Panc1 (cell line): ENCODE measurements around the gene PPP1R13L. TPM values are rescaled to one million over a fixed set of nuclear protein-coding genes. Genes with fewer than 3 reads are reported as not detected.
A peak's percentile ranks its signal among the peaks of the same experiment; 100 is the strongest.

Source experiments
- ATAC-seq: fragments of 200-7000 bp; cut with Tn5 transposase; 2 replicates; pipeline ENCODE4 v1.9.1; 2020; ENCODE audit warnings: mild to moderate bottlenecking, moderate library complexity
- BruUV-seq: library from RNA; stranded (reverse); fragments of 400-500 nt; replicated peaks from 2 replicates; lab custom pipeline; 2021; lab: Mats Ljungman, UMichigan
- CTCF ChIA-PET: fragments of 300-600 bp; sonication (Branson Sonifier 250); formaldehyde crosslinking; loops from one replicate; lab custom pipeline; 2022; ENCODE audit warnings: antibody characterized with exemption; lab: Charles Lee
- POLR2A ChIA-PET: fragments of 300-600 bp; sonication (Branson Sonifier 250); formaldehyde crosslinking; loops from one replicate; lab custom pipeline; 2022; ENCODE audit warnings: antibody characterized with exemption; lab: Charles Lee
- DNase-seq: peaks from one replicate; pipeline ENCODE4 v3.0.0-alpha.2; 2010; ENCODE audit warnings: low read depth, low spot score
- H3K27ac ChIP-seq: 2 replicates; pipeline ENCODE4 v1.5.1; 2011; ENCODE audit warnings: mild to moderate bottlenecking, low read length, inconsistent platforms
- H3K27me3 ChIP-seq: fragments of 200-500 bp; sonication (Bioruptor generic); 2 replicates; pipeline ENCODE4 v1.6.0; 2014; ENCODE audit warnings: low read length, inconsistent platforms; ENCODE audit not compliant: control insufficient read depth, insufficient read depth
- H3K36me3 ChIP-seq: fragments of 200-500 bp; sonication (Bioruptor generic); 2 replicates; pipeline ENCODE4 v1.5.1; 2014; ENCODE audit warnings: inconsistent platforms, mild to moderate bottlenecking, low read length, moderate library complexity; ENCODE audit not compliant: control insufficient read depth, insufficient read depth
- H3K4me1 ChIP-seq: 2 replicates; pipeline ENCODE4 v1.5.1; 2011; ENCODE audit warnings: inconsistent platforms, mild to moderate bottlenecking, low read length, moderate library complexity; ENCODE audit not compliant: control insufficient read depth, insufficient read depth
- H3K4me3 ChIP-seq, 2 experiments: 2 replicates each; pipeline ENCODE4 v1.5.1; 2011 to 2012; ENCODE audit warnings: low read depth in 2 of 2, low read length in 2 of 2, mild to moderate bottlenecking in 2 of 2, inconsistent platforms in 1 of 2, moderate library complexity in 1 of 2
- H3K9me3 ChIP-seq: fragments of 200-500 bp; sonication (Bioruptor generic); 2 replicates; pipeline ENCODE4 v1.5.1; 2014; ENCODE audit warnings: low read depth, mild to moderate bottlenecking, inconsistent platforms, low read length, moderate library complexity; ENCODE audit not compliant: control insufficient read depth, insufficient read depth
- CTCF ChIP-seq: fragments of 450-650 bp; IDR thresholded peaks from 2 replicates; pipeline ENCODE4 v1.5.1; 2017; ENCODE audit warnings: mild to moderate bottlenecking
- POLR2AphosphoS5 ChIP-seq: IDR thresholded peaks from 2 replicates; pipeline ENCODE4 v1.6.1; 2012; ENCODE audit warnings: mild to moderate bottlenecking, low read depth, low read length, moderate library complexity
- REST ChIP-seq, 2 experiments: IDR thresholded peaks; 2 replicates each; pipeline ENCODE4 v1.6.1; 2011 to 2012; ENCODE audit warnings: low read depth in 2 of 2, control low read depth in 1 of 2, low read length in 1 of 2, mild to moderate bottlenecking in 1 of 2, moderate library complexity in 1 of 2; ENCODE audit not compliant: insufficient read depth in 1 of 2
- SIN3A ChIP-seq: IDR thresholded peaks from 2 replicates; pipeline ENCODE4 v1.6.1; 2012; ENCODE audit warnings: low read depth, mild to moderate bottlenecking, low read length, moderate library complexity, borderline replicate concordance; ENCODE audit not compliant: insufficient read depth
- TCF7L2 ChIP-seq: IDR thresholded peaks from 2 replicates; pipeline ENCODE4 v1.6.1; 2011; ENCODE audit warnings: mild to moderate bottlenecking, low read depth, low read length, inconsistent platforms
- in situ Hi-C: cut with HindIII; loops from 2 replicates; pipeline ENCODE4 v1.10.0; 2016; ENCODE audit warnings: low sequenced_read_pairs, low pct_unique_long_range_greater_than_20kb
- intact Hi-C: fragments of 100-400 bp; cut with micrococcal nuclease; formaldehyde crosslinking; loops from one replicate; pipeline ENCODE4 v1.10.0; 2022; ENCODE audit not compliant: unreplicated experiment
- total RNA-seq: library from RNA; stranded (reverse); gene quantifications from one replicate; pipeline ENCODE4 v1.2.1, GENCODE V29; 2021; ENCODE audit not compliant: unreplicated experiment

The PPP1R13L gene
- total RNA-seq, 1 experiment from 2014 or later = 39.1 TPM

GRCh38 chr19:45446295-45446694, 41.4 kb upstream of the PPP1R13L start:
- CTCF ChIA-PET = no interaction called here
- H3K4me1 ChIP-seq = peaks cover 15% of the 10 kb centered on the region; the same call in 1 of the 2 replicates
- POLR2A ChIA-PET = interaction anchor here (0.5 kb wide), 1 partner anchor 547 kb away, joined by 7 read pairs; no protein-coding TSS in a partner anchor

GRCh38 chr19:45445139-45445538, 40.3 kb upstream of the PPP1R13L start:
- ATAC-seq = no peak
- DNase-seq = no peak
- TF ChIP-seq POLR2AphosphoS5 (no peak), TCF7L2 (no peak), CTCF (no peak), SIN3A (no peak), REST (IDR thresholded peaks at IDR 0.05; ENCODE audit: insufficient read depth in 1 of 2, low read depth in 2 of 2, low read length in 1 of 2) (no peak)
- peaks cover 19% of the 10 kb centered on the region for H3K4me1 ChIP-seq
- no peaks in the 10 kb centered on the region for H3K27me3 ChIP-seq
- POLR2A ChIA-PET = no interaction called here
- intact Hi-C loops (no loop called here), in situ Hi-C loops (no loop called here)
- no peaks in the 10 kb centered on the region for H3K9me3 ChIP-seq
- H3K27ac ChIP-seq = no peak overlapping the region
- CTCF ChIA-PET = no interaction called here
- no peaks in the 10 kb centered on the region for H3K36me3 ChIP-seq
- H3K4me3 ChIP-seq = no peak overlapping the region
- BruUV-seq = TSS peak; percentile 88

More at GRCh38 chr19:45446295-45446694, 41.4 kb upstream of the PPP1R13L start:
- H3K27me3 ChIP-seq = no peaks in the 10 kb centered on the region
- in situ Hi-C loops = no loop called here
- intact Hi-C loops = no loop called here
- ATAC-seq (no peak), DNase-seq (no peak)
- no peaks in the 10 kb centered on the region for H3K36me3 ChIP-seq
- H3K9me3 ChIP-seq = no peaks in the 10 kb centered on the region
- TF ChIP-seq TCF7L2 (no peak), CTCF (peak; percentile 71), SIN3A (no peak)
- H3K27ac ChIP-seq = no peak overlapping the region
- no peak overlapping the region for H3K4me3 ChIP-seq
- no TSS peak for BruUV-seq
